ENCODE results near the gene AZIN2.
"Not testable (repeated sequence)": the region's sequence is repeated elsewhere in the genome, so short reads cannot be mapped to it uniquely, and the experiment has no call there.

AZIN2 gene

DNA sequence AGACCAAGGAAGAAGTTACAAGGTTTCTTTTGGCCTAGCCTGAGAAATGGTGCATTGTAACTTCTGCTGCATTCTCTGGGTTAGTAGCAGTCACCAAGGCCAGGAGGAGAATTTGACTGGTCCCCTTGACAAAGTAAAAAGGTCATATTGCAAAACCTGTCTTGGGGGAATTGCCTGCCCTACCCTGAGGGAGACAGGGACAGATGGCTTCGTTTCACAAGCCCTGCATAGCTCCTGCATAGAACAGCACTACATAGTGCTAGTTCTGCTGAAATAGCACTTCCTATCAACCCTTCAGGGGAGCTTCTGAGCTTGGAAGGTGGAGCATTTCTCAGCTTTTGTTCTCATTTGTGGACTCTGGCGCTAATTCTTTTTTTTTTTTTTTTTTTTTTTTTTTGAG, 23.9 kb upstream of the AZIN2 start:
- no peak for TF ChIP-seq CTCF (IDR thresholded peaks at IDR 0.05; ENCODE audit: low read depth, low read length)

GRCh38 chr1:33060579-33061083, 20.3 kb upstream of the AZIN2 start:
- no peak for TF ChIP-seq CTCF (IDR thresholded peaks at IDR 0.05; ENCODE audit: low read depth, low read length)
- no peak overlapping the region for H3K4me3 ChIP-seq (replicated peaks in 1 of 2; ENCODE audit: low read depth in 2 of 2, low read length in 2 of 2)
- DNase-seq (ENCODE audit: low read depth in 2 of 2), result peak; percentile 69 to 96

More for the DNA sequence above, 23.9 kb upstream of the AZIN2 start:
- H3K4me3 ChIP-seq (replicated peaks in 1 of 2; ENCODE audit: low read depth in 2 of 2, low read length in 2 of 2), result no peak overlapping the region
- DNase-seq (ENCODE audit: low read depth in 2 of 2), result no peak

GRCh38 chr1:33061834-33062233, 19.1 kb upstream of the AZIN2 start:
- DNase-seq (ENCODE audit: low read depth in 2 of 2), result no peak
- no peak overlapping the region for H3K4me3 ChIP-seq (replicated peaks in 1 of 2; ENCODE audit: low read depth in 2 of 2, low read length in 2 of 2)
- TF ChIP-seq CTCF (IDR thresholded peaks at IDR 0.05; ENCODE audit: low read depth, low read length), result no peak

- not testable (repeated sequence) for DNase-seq (ENCODE audit: low read depth in 2 of 2); H3K4me3 ChIP-seq (replicated peaks in 1 of 2; ENCODE audit: low read depth in 2 of 2, low read length in 2 of 2)
These were observed 16.7 kb upstream of the AZIN2 start for GRCh38 chr1:33064284-33064683.

DNA sequence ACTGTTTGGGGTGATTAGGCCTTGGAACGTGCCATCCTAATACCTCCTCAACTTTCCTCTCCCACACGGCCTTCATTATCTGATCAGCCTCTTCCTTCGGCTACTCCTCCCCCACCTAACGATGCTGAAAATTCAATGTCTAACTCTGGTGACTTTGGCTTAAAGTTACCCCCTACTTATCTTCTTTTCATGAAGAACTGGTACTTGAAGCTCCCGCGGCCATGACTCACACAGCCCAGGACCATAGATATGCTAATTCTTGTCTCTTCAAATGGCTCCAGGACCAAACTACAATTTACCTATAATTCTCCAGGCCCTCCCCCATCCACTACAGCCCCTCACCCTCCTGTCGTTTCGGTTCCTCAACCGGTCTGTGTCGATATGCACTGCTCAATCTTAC, 15.7 kb upstream of the AZIN2 start:
- no peak for TF ChIP-seq CTCF (IDR thresholded peaks at IDR 0.05; ENCODE audit: low read depth, low read length)
- H3K4me3 ChIP-seq (replicated peaks in 1 of 2; ENCODE audit: low read depth in 2 of 2, low read length in 2 of 2), result no peak overlapping the region
- DNase-seq (ENCODE audit: low read depth in 2 of 2), result no peak

DNA sequence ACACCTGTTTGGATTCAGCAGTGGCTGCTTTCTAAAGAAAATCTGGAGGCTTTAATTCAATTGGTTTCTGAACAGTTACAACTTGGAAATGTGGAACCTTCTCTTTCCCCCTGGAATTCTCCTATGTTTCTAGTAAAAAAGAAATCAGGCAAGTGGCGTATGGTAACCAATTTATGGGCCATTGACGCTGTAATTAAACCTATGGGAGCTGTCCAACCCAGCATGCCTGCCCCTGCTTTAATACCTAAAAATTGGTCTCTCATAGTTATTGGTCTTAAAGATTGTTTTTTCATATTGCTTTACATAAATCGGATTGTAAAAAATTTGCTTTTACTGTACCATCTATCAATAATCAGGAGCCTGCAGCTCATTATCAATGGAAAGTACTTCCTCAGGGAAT, 14.5 kb upstream of the AZIN2 start:
- DNase-seq (ENCODE audit: low read depth in 2 of 2), result not testable (repeated sequence)

DNA sequence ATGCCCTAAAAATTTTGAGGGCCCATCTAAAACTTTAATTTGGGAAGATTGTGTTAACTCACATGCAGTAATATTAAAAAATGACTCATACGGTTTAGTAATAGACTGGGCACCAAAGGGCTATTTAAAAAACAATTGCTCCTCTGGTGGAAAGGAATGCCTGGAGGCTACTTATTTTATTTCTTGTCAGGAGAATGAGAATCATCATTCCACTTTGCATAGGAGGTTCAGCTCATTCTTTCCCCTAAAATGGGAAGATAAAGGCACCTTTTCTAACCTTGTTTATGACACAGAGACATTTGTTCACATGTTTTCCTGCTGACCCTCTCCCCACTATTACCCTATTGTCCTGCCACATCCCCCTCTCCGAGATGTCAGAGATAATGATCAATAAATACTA, 12.8 kb upstream of the AZIN2 start:
- not testable (repeated sequence) for DNase-seq (ENCODE audit: low read depth in 2 of 2); H3K4me3 ChIP-seq (replicated peaks in 1 of 2; ENCODE audit: low read depth in 2 of 2, low read length in 2 of 2)

More for the DNA sequence above, 14.5 kb upstream of the AZIN2 start:
- not testable (repeated sequence) for H3K4me3 ChIP-seq (replicated peaks in 1 of 2; ENCODE audit: low read depth in 2 of 2, low read length in 2 of 2)

DNA sequence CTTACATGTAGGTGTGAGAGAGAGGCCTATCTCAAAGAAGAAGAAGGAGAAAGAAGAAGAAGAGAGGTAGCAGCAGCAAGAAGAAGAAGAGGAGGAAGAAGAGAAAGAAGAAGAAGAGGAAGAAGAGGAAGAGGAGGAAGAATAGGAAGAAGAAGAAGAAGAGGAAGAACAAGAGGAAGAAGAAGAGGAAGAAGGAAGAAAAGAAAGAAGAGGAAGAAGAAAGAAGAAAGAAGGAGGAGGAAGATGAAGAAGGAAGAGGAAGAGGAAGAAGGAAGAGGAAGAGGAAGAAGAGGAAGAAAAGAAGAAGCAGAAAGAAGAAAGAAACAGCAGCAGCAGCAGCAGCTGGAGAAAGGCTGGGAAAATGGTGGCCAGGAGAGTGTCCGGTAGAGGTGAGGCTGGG, 10.3 kb upstream of the AZIN2 start:
- DNase-seq (ENCODE audit: low read depth in 2 of 2), result no peak
- no peak overlapping the region for H3K4me3 ChIP-seq (replicated peaks in 1 of 2; ENCODE audit: low read depth in 2 of 2, low read length in 2 of 2)

More for the DNA sequence above, 10.3 kb upstream of the AZIN2 start:
- no peak for TF ChIP-seq CTCF (IDR thresholded peaks at IDR 0.05; ENCODE audit: low read depth, low read length)

Measured in cardiac fibroblast (primary cell).